Kidney (tissue), 14 donors: ENCODE measurements around the gene CYP11A1. TPM values are rescaled to one million over a fixed set of nuclear protein-coding genes. Genes with fewer than 3 reads are reported as not detected.
A peak's percentile ranks its signal among the peaks of the same experiment; 100 is the strongest.

ENCODE experiments used
- DNase-seq, 5 donors: peaks; one replicate each; pipeline ENCODE4 v3.0.0-alpha.2; 2013 to 2020
- FAIRE-seq: peaks from 2 replicates; lab custom pipeline; 2012; peaks lifted over from hg19 to GRCh38; lab: Jason Lieb, UNC
- H3K27ac ChIP-seq, 2 donors: one replicate each; pipeline ENCODE4 v1.7.0; 2013; ENCODE audit warnings: low read depth in 2 of 2, low read length in 2 of 2, inconsistent platforms in 1 of 2
- H3K27me3 ChIP-seq: one replicate; pipeline ENCODE4 v1.7.1; 2013; ENCODE audit warnings: low read length, inconsistent platforms; ENCODE audit not compliant: control insufficient read depth, insufficient read depth
- H3K36me3 ChIP-seq, 3 donors: one replicate each; pipeline versions ENCODE4 v1.7.0 to v1.7.1; 2013; ENCODE audit warnings: low read length in 3 of 3, control low read depth in 1 of 3, inconsistent platforms in 1 of 3; ENCODE audit not compliant: insufficient read depth in 3 of 3, control insufficient read depth in 2 of 3
- H3K4me1 ChIP-seq, 3 donors: one replicate each; pipeline versions ENCODE4 v1.7.0 to v1.7.1; 2013; ENCODE audit warnings: low read length in 3 of 3, inconsistent platforms in 1 of 3, low read depth in 1 of 3; ENCODE audit not compliant: control insufficient read depth in 2 of 3, insufficient read depth in 2 of 3
- H3K4me3 ChIP-seq, 3 donors: one replicate each; pipeline versions ENCODE4 v1.7.0 to v1.8.1; 2013; ENCODE audit warnings: low read length in 3 of 3, control low read depth in 1 of 3, inconsistent platforms in 1 of 3
- H3K9ac ChIP-seq, 3 donors: one replicate each; pipeline versions ENCODE4 v1.7.0 to v1.7.1; 2013; ENCODE audit warnings: low read length in 3 of 3, control low read depth in 1 of 3, inconsistent platforms in 1 of 3
- H3K9me3 ChIP-seq, 3 donors: one replicate each; pipeline versions ENCODE4 v1.7.0 to v1.7.1; 2013; ENCODE audit warnings: low read length in 3 of 3, control low read depth in 1 of 3, inconsistent platforms in 1 of 3; ENCODE audit not compliant: control insufficient read depth in 2 of 3, insufficient read depth in 1 of 3
- CTCF ChIP-seq: IDR thresholded peaks from 3 replicates; pipeline ENCODE4 v1.5.1; 2012; ENCODE audit warnings: mild to moderate bottlenecking, moderate library complexity, borderline replicate concordance; ENCODE audit not compliant: insufficient read depth; ENCODE audit errors: extremely low read depth
- intact Hi-C: fragments of 100-400 bp; cut with DNase I; formaldehyde crosslinking; loops from one replicate; pipeline ENCODE4 v1.11.1; 2022
- polyA plus RNA-seq: library from polyadenylated mRNA; stranded (reverse); fragments of 350-450 nt; fragmentation: Illumina TruSeq; extraction: RNeasy Lipid Tissue Mini Kit (QIAGEN cat#74804); gene quantifications from one replicate; pipeline ENCODE4 v1.2.3, GENCODE V29; 2014; ENCODE audit warnings: low read depth, low replicate concordance; ENCODE audit not compliant: insufficient read depth
- total RNA-seq: library from RNA; stranded (reverse); fragmentation: NEBNext Ultra II Directional; extraction: Animal tissue kit (Norgen Biotek cat#: 25700); gene quantifications from one replicate; pipeline ENCODE4 v1.2.1, GENCODE V29; 2021
- donor health status: control.
- donor health status: control.
- donor health status: control.
- donor health status: control.
- donor health status: control.
- donor health status: DM: yes; HTN: yes; CAD: no.
- donor health status: Normal renal cell carcinoma (clear cell type).

CYP11A1 gene
- total and polyA plus RNA-seq, 2 donors from 2014 or later: 0.13 to 2.7 TPM

GRCh38 chr15:74408815-74409214 is 41.4 kb upstream of the CYP11A1 start:
- Histone ChIP-seq H3K4me1 (peaks cover 0 to 5% (median 2%) of the 10 kb centered on the region in 3 donors), H3K36me3 (no peaks in the 10 kb centered on the region), H3K9me3 (no peaks in the 10 kb centered on the region), H3K27ac (no peak overlapping the region), H3K4me3 (no peak overlapping the region), H3K27me3 (no peaks in the 10 kb centered on the region), H3K9ac (no peak overlapping the region)
- intact Hi-C loops: no loop called here
- FAIRE-seq (no peak), DNase-seq (no peak)
- TF ChIP-seq CTCF: no peak

GRCh38 chr15:74408385-74408784 is 40.9 kb upstream of the CYP11A1 start:
- H3K36me3 ChIP-seq: no peaks in the 10 kb centered on the region
- H3K27me3 ChIP-seq: no peaks in the 10 kb centered on the region
- no peak for FAIRE-seq
- no peak overlapping the region for H3K9ac ChIP-seq
- H3K4me1 ChIP-seq: peaks cover 0 to 5% (median 4%) of the 10 kb centered on the region in 3 donors
- TF ChIP-seq CTCF: no peak
- no peaks in the 10 kb centered on the region for H3K9me3 ChIP-seq
- DNase-seq: no peak
- intact Hi-C loops: no loop called here
- no peak overlapping the region for H3K4me3 ChIP-seq
- no peak overlapping the region for H3K27ac ChIP-seq

GRCh38 chr15:74406992-74407705 is 39.7 kb upstream of the CYP11A1 start:
- no peak for FAIRE-seq
- TF ChIP-seq CTCF: no peak
- Histone ChIP-seq H3K27ac (no peak overlapping the region), H3K27me3 (no peaks in the 10 kb centered on the region), H3K4me3 (no peak overlapping the region), H3K9ac (no peak overlapping the region), H3K36me3 (no peaks in the 10 kb centered on the region), H3K9me3 (no peaks in the 10 kb centered on the region), H3K4me1 (peaks cover 0 to 5% (median 4%) of the 10 kb centered on the region in 3 donors)
- DNase-seq: peak in 4 of 5 donors; percentile 85 to 89 (median 88)
- intact Hi-C loops: no loop called here

DNA sequence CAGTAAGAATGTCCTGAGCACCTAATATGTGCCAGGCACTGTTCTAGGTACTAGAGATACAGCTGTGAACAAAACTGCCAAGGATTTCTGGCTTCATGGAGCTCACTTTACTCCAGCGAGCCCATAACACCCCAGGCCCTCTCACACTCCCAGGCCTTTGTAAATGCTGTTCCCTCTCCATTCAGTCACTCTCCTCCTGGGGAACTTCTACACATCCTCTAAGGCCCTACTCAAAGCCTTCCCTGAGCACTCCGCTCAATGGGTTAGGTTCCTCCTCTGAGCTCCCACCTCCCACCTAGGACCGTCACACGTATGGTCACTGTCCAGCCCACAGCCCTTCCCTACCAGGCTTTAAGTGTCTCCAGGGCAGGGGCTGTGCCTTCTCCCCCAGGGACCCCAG is 39.1 kb upstream of the CYP11A1 start:
- DNase-seq (no peak), FAIRE-seq (no peak)
- Histone ChIP-seq H3K4me1 (peaks cover 0 to 5% (median 4%) of the 10 kb centered on the region in 3 donors), H3K9ac (no peak overlapping the region), H3K9me3 (no peaks in the 10 kb centered on the region), H3K4me3 (no peak overlapping the region), H3K36me3 (no peaks in the 10 kb centered on the region), H3K27ac (no peak overlapping the region), H3K27me3 (no peaks in the 10 kb centered on the region)
- TF ChIP-seq CTCF: no peak
- intact Hi-C loops: no loop called here
